Endothelial cell of umbilical vein (primary cell): ENCODE data around the gene GALR2. TPM values are rescaled to one million over a fixed set of nuclear protein-coding genes. Genes with fewer than 3 reads are reported as not detected.

ENCODE experiments used
- BruUV-seq: library from RNA; stranded (reverse); fragments of 400-500 nt; replicated peaks from 2 replicates; lab custom pipeline; 2021; lab: Mats Ljungman, UMichigan
- CTCF ChIA-PET: fragments of 300-600, 350-600 bp; sonication (Branson Sonifier 250); formaldehyde crosslinking; loops from one replicate; lab custom pipeline; 2021; ENCODE audit warnings: antibody characterized with exemption, inconsistent platforms; lab: Charles Lee
- POLR2A ChIA-PET: fragments of 300-600, 350-600 bp; sonication (Branson Sonifier 250); formaldehyde crosslinking; loops from one replicate; lab custom pipeline; 2021; ENCODE audit warnings: antibody characterized with exemption, inconsistent platforms; lab: Charles Lee
- DNase-seq: peaks from one replicate; pipeline ENCODE4 v3.0.0-alpha.2; 2011; ENCODE audit warnings: low read depth, low spot score
- FAIRE-seq: peaks from 2 replicates; lab custom pipeline; 2011; peaks lifted over from hg19 to GRCh38; lab: Jason Lieb, UNC
- H2AFZ ChIP-seq: 2 replicates; pipeline ENCODE4 v1.6.0; 2012; ENCODE audit warnings: low read depth, low read length, control low read depth, inconsistent platforms
- H3K27ac ChIP-seq: 2 replicates; pipeline ENCODE4 v1.5.1; 2011; ENCODE audit warnings: low read depth, mild to moderate bottlenecking, control low read depth, low read length, moderate library complexity; ENCODE audit not compliant: insufficient read depth
- H3K27me3 ChIP-seq, 2 experiments: 2 replicates each; pipeline versions ENCODE4 v1.6.0 to v1.6.1; 2011; ENCODE audit warnings: low read length in 2 of 2, mixed read lengths in 1 of 2; ENCODE audit not compliant: control insufficient read depth in 2 of 2, insufficient read depth in 2 of 2
- H3K36me3 ChIP-seq, 2 experiments: 2 replicates in 1 of 2; 3 replicates in 1 of 2; pipeline ENCODE4 v1.5.1; 2011; ENCODE audit warnings: low read length in 2 of 2, mild to moderate bottlenecking in 1 of 2, moderate library complexity in 1 of 2; ENCODE audit not compliant: control insufficient read depth in 2 of 2, insufficient read depth in 2 of 2; ENCODE audit errors: extremely low read depth in 1 of 2
- H3K4me1 ChIP-seq: 3 replicates; pipeline ENCODE4 v1.5.1; 2011; ENCODE audit warnings: mild to moderate bottlenecking, low read length; ENCODE audit not compliant: control insufficient read depth, insufficient read depth; ENCODE audit errors: extremely low read depth
- H3K4me2 ChIP-seq: 2 replicates; pipeline ENCODE4 v1.6.1; 2011; ENCODE audit warnings: low read length, control low read depth, mixed read lengths; ENCODE audit not compliant: insufficient read depth
- H3K4me3 ChIP-seq, 3 experiments: fragments of 200-600 bp in 1 of 3; sonication (generic), shearing (Covaris generic) in 1 of 3; replicated peaks in 1 of 3; 2 replicates each; pipeline ENCODE4 v1.5.1; 2011 to 2016; ENCODE audit warnings: control low read depth in 3 of 3, low read length in 3 of 3, mild to moderate bottlenecking in 2 of 3, inconsistent platforms in 1 of 3, low read depth in 1 of 3, moderate library complexity in 1 of 3; ENCODE audit not compliant: insufficient read depth in 1 of 3
- H3K79me2 ChIP-seq: 2 replicates; pipeline ENCODE4 v1.6.0; 2012; ENCODE audit warnings: low read length, inconsistent platforms; ENCODE audit not compliant: control insufficient read depth, insufficient read depth
- H3K9ac ChIP-seq: replicated peaks from 2 replicates; pipeline ENCODE3; 2011; ENCODE audit warnings: low read length, control low read depth; ENCODE audit not compliant: insufficient read depth; ENCODE audit errors: extremely low read depth
- H3K9me1 ChIP-seq: replicated peaks from 3 replicates; pipeline ENCODE4 v1.6.0; 2011; ENCODE audit warnings: mild to moderate bottlenecking, low read length; ENCODE audit not compliant: control insufficient read depth, insufficient read depth; ENCODE audit errors: extremely low read depth
- H3K9me3 ChIP-seq: replicated peaks from 2 replicates; pipeline ENCODE4 v1.5.1; 2012; ENCODE audit warnings: low read length, inconsistent platforms; ENCODE audit not compliant: control insufficient read depth, insufficient read depth
- H4K20me1 ChIP-seq: replicated peaks from 2 replicates; pipeline ENCODE3; 2011; ENCODE audit warnings: mild to moderate bottlenecking, low read length; ENCODE audit not compliant: control insufficient read depth, insufficient read depth; ENCODE audit errors: extremely low read depth
- CTCF ChIP-seq, 2 donors: IDR thresholded peaks; 1 replicate in 1 of 2; 2 replicates in 1 of 2; pipeline ENCODE4 v1.5.1; 2011; ENCODE audit warnings: low read length in 2 of 2, mild to moderate bottlenecking in 2 of 2, moderate library complexity in 2 of 2, control low read depth in 1 of 2, inconsistent platforms in 1 of 2, low read depth in 1 of 2; ENCODE audit not compliant: insufficient read depth in 1 of 2; ENCODE audit errors: extremely low read depth in 1 of 2
- EZH2 ChIP-seq: IDR thresholded peaks from 2 replicates; pipeline ENCODE4 v1.6.1; 2012; ENCODE audit warnings: borderline replicate concordance, low read depth, mild to moderate bottlenecking, moderate library complexity, low read length, inconsistent platforms; ENCODE audit not compliant: severe bottlenecking
- FOS ChIP-seq: IDR thresholded peaks from 2 replicates; pipeline ENCODE4 v1.6.1; 2011; ENCODE audit warnings: mild to moderate bottlenecking, low read length, moderate library complexity, borderline replicate concordance; ENCODE audit not compliant: insufficient read depth
- GATA2 ChIP-seq: IDR thresholded peaks from 2 replicates; pipeline ENCODE4 v1.7.0; 2011; ENCODE audit warnings: low read depth, mild to moderate bottlenecking, moderate library complexity, mixed read lengths, low read length; ENCODE audit not compliant: insufficient read length, insufficient read depth
- JUN ChIP-seq: IDR thresholded peaks from 2 replicates; pipeline ENCODE4 v1.6.1; 2011; ENCODE audit warnings: borderline replicate concordance, low read depth; ENCODE audit not compliant: insufficient read length, insufficient read depth
- MAX ChIP-seq: IDR thresholded peaks from 2 replicates; pipeline ENCODE4 v1.6.1; 2011; ENCODE audit not compliant: insufficient read depth, insufficient read length
- MYC ChIP-seq: IDR thresholded peaks from one replicate; pipeline ENCODE4 v1.6.1; 2011; ENCODE audit warnings: mild to moderate bottlenecking, low read depth, low read length
- POLR2A ChIP-seq: IDR thresholded peaks from 2 replicates; pipeline ENCODE4 v1.6.1; 2012; ENCODE audit warnings: low read depth, mild to moderate bottlenecking, control low read depth, low read length
- POLR2AphosphoS5 ChIP-seq: IDR thresholded peaks from 2 replicates; pipeline ENCODE4 v1.6.1; 2012; ENCODE audit warnings: low read depth, mild to moderate bottlenecking, control low read depth, low read length, moderate library complexity; ENCODE audit not compliant: insufficient read depth
- dilution Hi-C: fragments of 300-500 bp; cut with MboI; formaldehyde crosslinking; loops from one replicate; pipeline ENCODE4 v1.15.0; 2019; ENCODE audit warnings: low sequenced_read_pairs; ENCODE audit not compliant: extremely low pct_ligation_motif_present
- intact Hi-C: fragments of 100-400 bp; cut with micrococcal nuclease; formaldehyde crosslinking; loops from one replicate; pipeline ENCODE4 v1.10.0; 2022
- polyA plus RNA-seq, 4 experiments: library from polyadenylated mRNA; depleted of rRNA in 3 of 4; stranded (reverse) in 3 of 4; unstranded in 1 of 4; fragments of >200 nt; gene quantifications; 2 replicates each; pipeline versions ENCODE4 v1.2.1 to v1.2.3, GENCODE V29; 2011 to 2012; ENCODE audit warnings: missing spikeins in 1 of 4
- total RNA-seq: library from RNA; stranded (reverse); gene quantifications from 2 replicates; pipeline ENCODE4 v1.2.3, GENCODE V29; 2021

The GALR2 gene
- total and polyA plus RNA-seq, 2 donors (not counting 3 experiments of a cell fraction or from before 2014, with no cell fraction given), result 0.47 TPM; not detected in 1

- H3K27ac ChIP-seq, result no peak overlapping the region
- no peaks in the 10 kb centered on the region for H4K20me1 ChIP-seq
- peak overlapping the region; percentile 96 for H2AFZ ChIP-seq
- no peaks in the 10 kb centered on the region for H3K36me3 ChIP-seq
- H3K9ac ChIP-seq, result no peak overlapping the region
- no peak overlapping the region for H3K4me2 ChIP-seq
- ChIA-PET CTCF (interaction anchor here (0.9 to 14.5 kb wide), 7 partner anchors 23 to 153 kb away, joined by 3 to 320 read pairs (median 4); no protein-coding TSS in a partner anchor), POLR2A (interaction anchor here (0.6 kb wide), 1 partner anchor 30 kb away, joined by 9 read pairs; no protein-coding TSS in a partner anchor)
- FAIRE-seq (no peak), DNase-seq (no peak)
- H3K9me3 ChIP-seq, result no peaks in the 10 kb centered on the region
- no peaks in the 10 kb centered on the region for H3K27me3 ChIP-seq
- no peaks in the 10 kb centered on the region for H3K79me2 ChIP-seq
- dilution Hi-C loops, result no loop called here
- H3K4me1 ChIP-seq, result peaks cover 3% of the 10 kb centered on the region
- BruUV-seq, result no TSS peak
- no peak overlapping the region for H3K4me3 ChIP-seq
- intact Hi-C loops, result loop anchor here (5.0 kb wide), 2 partner anchors 140 to 175 kb away; no protein-coding TSS in a partner anchor
- H3K9me1 ChIP-seq, result no peaks in the 10 kb centered on the region
- TF ChIP-seq CTCF (IDR thresholded peaks at IDR 0.05; ENCODE audit: extremely low read depth in 1 of 2, insufficient read depth in 1 of 2, low read depth in 1 of 2, low read length in 2 of 2) (no peak), POLR2AphosphoS5 (no peak), GATA2 (no peak), MYC (no peak), FOS (no peak), JUN (no peak), POLR2A (no peak), MAX (no peak), EZH2 (no peak)
These were observed 48.0 kb downstream of the GALR2 start for GRCh38 chr17:76122431-76123190.
